T-helper 1 cell treated with Interleukin-12 subunit alpha and Interleukin-12 subunit beta and Interleukin-4 antibody, amounts not matched to agents 30 μg/mL and 1 μg/mL, for 36 hours (primary cell): Measurements from ENCODE around the gene DDX10.

Source experiments
- H3K27ac Mint-ChIP-seq: one replicate; pipeline ENCODE4 v1.8.0; 2021; ENCODE audit warnings: mild to moderate bottlenecking, mixed read lengths
- H3K27me3 Mint-ChIP-seq: one replicate; pipeline ENCODE4 v1.8.0; 2021; ENCODE audit warnings: low read depth, mixed read lengths
- H3K36me3 Mint-ChIP-seq: one replicate; pipeline ENCODE4 v1.8.0; 2021; ENCODE audit warnings: low read depth, mixed read lengths
- H3K4me1 Mint-ChIP-seq: one replicate; pipeline ENCODE4 v1.8.0; 2021; ENCODE audit warnings: low read depth, mixed read lengths
- H3K4me3 Mint-ChIP-seq: one replicate; pipeline ENCODE4 v1.8.0; 2021; ENCODE audit warnings: mild to moderate bottlenecking, moderate library complexity, mixed read lengths
- H3K9me3 Mint-ChIP-seq: one replicate; pipeline ENCODE4 v1.8.0; 2021; ENCODE audit warnings: mixed read lengths

DDX10 gene

GRCh38 chr11:108984523-108984922, 319.7 kb downstream of the DDX10 start:
- Mint-ChIP-seq H3K36me3 (no peaks in the 10 kb centered on the region), H3K27ac (no peak overlapping the region), H3K27me3 (no peaks in the 10 kb centered on the region), H3K4me1 (no peaks in the 10 kb centered on the region), H3K9me3 (peaks cover 2% of the 10 kb centered on the region), H3K4me3 (no peak overlapping the region)

DNA sequence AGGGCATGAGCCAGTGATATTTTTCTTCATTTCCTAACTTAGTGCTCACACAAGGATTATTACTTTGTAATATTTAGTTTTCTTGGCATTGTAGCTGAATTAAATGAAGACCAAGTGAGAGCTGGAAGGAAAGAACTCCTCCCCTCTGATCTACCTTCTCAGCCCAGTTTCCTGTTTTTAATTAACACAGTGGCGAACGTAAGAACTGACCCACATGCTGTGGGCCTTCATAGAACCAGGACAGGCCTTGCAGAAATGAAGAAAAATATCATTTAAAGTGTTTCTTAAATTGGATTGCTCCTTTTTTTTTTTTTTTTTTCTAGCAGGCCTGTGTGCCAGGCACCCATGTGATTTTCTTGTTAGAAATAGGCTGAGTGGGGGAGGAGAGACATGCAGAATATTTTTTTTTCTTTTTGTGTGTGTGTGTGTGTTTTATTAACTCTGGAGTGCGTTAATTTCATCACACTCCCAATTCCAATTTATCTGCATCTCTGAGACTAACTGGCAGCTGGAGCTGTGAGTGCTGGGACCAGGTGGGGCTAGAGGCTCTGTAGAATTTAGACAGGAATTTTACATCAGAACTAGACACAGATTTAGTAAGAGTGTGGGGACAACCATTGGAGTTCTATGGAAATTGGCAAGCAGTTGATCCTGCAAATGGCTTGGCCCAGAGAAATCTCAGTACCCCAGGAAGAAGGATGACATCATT, 320.5 kb downstream of the DDX10 start:
- no peaks in the 10 kb centered on the region for H3K36me3 Mint-ChIP-seq
- no peaks in the 10 kb centered on the region for H3K27me3 Mint-ChIP-seq
- no peak overlapping the region for H3K4me3 Mint-ChIP-seq
- H3K4me1 Mint-ChIP-seq = no peaks in the 10 kb centered on the region
- H3K9me3 Mint-ChIP-seq = peaks cover 3% of the 10 kb centered on the region
- no peak overlapping the region for H3K27ac Mint-ChIP-seq

GRCh38 chr11:108985945-108986279, 321.0 kb downstream of the DDX10 start:
- Mint-ChIP-seq H3K9me3 (peaks cover 3% of the 10 kb centered on the region), H3K27ac (no peak overlapping the region), H3K27me3 (no peaks in the 10 kb centered on the region), H3K36me3 (no peaks in the 10 kb centered on the region), H3K4me1 (no peaks in the 10 kb centered on the region), H3K4me3 (no peak overlapping the region)
